HG03025 (cell line): Measurements from ENCODE around the gene CLASP2.

ENCODE experiments used
- ATAC-seq: cut with Tn5 transposase; IDR thresholded peaks from one replicate; pipeline ENCODE4 v1.9.1; 2021; ENCODE audit warnings: mild to moderate bottlenecking, moderate library complexity; ENCODE audit not compliant: unreplicated experiment, low FRiP score

The CLASP2 gene

DNA sequence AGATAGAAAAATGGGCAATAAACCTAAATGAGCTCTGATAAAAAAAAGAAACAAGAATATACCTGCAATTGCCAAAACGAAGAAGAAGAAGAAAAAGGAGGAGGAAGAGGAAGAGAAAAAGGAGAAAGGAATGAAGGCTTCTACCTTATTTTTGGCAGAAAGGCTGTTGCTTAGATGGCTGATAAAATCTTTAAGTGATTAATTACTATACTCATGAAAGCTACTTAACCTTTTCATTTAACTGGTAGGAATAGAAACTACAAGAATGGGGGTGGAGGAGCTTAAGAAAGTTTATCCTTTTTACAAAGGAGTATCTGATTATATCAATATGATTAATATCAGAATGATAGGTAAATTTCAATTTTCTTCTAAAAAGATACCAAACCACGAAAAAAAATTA, 75.2 kb downstream of the CLASP2 start:
- ATAC-seq, result no peak

DNA sequence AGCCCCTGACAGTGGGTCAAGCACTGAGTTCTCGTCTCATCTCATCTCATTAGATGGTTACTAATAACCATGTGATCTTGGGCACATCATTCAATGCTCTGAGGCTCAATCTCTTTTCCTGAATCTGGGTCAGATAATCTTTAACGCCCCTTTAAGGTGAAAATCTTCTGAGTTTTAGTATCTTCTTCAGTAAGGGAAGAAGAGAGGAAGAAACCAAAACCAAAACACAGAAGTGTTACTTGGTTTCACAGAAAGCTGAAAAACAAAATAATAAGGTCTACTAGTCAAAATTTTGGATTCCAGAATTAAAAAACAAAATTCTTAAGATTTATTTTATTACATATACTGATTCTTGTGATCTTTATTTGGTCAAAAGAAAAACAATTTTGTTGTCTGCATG, 78.2 kb downstream of the CLASP2 start:
- ATAC-seq, result no peak

DNA sequence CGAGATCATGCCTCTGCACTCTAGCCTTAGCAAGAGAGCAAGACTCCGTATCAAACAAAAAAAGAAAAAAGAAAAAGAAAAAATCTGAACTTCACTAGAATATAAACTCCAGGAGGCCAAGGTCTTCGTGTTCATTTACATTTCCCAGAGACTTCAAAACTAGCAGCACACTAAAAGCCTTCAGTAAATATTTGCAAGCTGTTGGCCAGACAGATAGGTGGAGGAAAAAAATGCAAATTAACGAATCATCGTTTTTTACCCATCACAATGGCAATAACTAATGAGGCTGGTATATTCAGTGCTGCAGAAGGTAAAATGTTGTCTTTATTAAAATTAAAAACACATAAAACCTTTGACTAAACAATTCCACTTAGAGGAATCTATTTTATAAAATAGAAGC, 80.6 kb downstream of the CLASP2 start:
- no peak for ATAC-seq

DNA sequence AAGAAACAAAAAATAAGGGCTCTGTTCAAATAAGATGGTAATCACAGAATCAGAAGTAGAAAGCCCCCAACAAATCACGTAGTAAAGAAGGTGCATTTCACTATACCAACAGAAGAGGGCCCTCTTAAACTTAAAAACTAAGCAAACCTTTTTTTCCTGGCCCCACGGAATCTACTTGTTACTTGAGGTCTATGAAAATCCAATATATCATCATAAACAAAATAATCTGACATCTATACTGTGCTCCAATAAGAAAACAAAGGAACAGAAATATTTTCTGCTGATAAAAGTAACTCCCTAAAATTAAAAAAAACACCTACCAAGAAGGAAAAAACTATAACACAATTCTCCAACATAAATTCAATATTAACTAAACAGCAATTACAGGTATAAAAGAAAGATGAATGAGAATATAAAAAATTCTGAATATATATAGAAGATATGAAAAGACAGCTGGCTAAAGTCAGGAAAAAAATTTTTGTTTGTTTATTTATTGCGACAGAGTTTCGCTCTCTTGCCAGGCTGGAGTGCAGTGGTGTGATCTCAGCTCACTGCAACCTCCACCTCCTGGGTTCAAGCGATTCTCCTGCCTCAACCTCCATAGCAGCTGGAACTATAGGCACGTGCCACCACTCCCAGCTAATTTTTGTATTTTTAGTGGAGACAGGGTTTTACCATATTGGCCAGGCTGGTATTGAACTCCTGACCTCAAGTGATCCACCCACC, 81.8 kb downstream of the CLASP2 start:
- ATAC-seq, result no peak

DNA sequence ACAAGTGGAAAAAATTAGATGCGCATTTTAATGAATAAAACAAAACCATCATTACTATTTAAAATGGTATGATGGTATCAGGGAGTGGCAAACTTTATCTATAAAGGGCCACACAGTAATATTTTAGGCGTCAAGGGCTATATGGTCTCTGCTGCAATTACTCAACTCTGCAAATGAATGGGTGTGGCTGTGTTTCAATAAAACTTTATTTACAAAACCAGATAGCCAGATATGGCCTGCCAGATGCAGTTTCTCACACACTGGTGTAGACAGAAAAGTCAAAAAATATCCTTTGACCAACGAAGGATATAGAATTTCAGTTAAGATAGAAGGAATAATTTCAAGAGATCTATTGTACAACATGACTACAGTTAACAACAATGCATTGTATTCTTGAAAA, 83.8 kb downstream of the CLASP2 start:
- ATAC-seq, result no peak

DNA sequence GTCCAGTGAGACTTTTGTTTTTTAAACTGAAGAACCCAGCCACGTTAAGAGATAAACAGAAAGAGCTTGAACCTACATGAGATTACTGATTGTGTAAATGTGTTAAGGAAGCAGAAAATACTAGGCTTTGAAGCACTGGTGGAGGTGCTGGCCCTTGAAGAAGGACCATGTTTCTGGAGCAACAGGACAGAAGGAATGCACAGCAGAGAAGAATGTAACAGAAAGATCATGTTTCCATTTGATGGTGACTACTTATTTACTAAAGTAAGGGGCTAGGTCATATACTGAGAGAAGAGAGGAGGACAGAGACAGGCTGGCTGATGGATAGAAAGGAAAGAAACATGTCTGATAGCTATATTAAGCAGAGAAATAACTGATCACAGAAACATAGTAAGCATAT, 88.8 kb downstream of the CLASP2 start:
- ATAC-seq, result no peak

DNA sequence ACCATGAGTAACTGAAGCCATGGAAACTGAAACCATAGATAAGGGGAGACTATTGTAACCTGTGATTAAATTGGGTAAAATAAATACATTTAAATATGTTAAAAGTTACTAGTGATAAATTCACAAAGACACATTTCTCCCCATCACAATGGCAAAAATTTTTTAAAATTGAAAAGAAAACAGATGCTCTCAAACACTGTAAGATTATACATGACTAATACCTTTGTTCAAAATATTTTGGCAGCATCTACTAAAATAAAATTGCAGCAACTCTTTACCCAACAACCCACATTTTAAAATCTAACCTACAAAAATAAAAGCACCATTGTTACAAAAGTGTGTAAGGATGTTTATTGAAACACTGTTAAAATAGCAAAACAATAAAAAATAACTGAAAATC, 93.3 kb downstream of the CLASP2 start:
- no peak for ATAC-seq

DNA sequence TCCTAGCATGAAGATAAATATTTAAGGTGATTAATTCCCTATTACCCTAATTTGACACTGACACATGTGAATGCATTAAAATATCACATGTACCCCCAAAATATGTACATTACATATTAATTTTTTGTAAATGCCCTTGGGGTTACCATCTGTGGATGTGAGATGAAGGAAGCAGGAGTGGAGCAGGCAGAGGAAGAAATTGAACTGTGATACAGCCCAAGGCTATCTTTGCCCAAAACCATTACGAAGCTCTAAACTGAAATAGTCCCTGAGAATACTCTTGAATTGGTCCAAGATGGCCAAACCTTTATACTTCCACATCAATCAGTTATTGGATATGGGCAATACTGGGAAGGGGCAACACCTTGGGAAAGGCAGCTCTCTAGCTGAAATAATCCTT, 105.0 kb downstream of the CLASP2 start:
- ATAC-seq, result no peak

DNA sequence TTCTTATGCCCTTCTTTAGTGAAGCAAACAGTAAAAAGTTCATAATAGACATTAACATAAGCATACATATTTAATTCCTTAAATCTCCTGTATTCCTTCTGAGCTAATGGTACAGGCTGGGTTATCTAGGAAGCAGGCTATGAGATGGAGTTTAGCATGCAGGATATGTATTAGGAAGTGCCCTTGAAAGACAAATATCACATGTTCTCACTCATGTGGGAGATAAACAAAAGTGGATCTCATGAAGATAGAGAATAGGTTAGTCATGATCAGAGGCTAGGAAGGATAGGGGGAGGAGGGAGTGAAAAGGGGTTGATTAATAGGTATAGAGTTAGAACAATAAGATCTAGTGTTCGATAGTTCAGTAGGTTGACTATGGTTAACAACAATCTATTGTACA, 105.4 kb downstream of the CLASP2 start:
- ATAC-seq, result no peak

DNA sequence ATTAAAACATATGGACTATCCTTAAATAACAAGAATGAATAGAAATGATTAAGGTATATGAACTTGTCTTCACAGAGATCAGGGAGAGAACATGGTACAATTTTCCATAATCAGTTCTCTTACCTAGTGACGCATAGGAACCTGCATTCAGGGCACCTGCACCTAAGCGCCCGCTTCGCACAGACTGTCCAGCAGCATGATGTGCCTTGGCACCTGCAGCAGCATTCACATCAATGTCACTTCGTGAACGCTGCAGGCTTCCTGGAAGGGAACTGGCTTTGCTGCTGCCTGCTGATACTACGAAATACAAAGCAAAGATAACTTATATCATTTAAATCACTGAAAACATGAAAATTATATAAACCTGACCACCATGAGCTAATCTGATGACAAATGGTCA, 115.2 kb downstream of the CLASP2 start:
- no peak for ATAC-seq

DNA sequence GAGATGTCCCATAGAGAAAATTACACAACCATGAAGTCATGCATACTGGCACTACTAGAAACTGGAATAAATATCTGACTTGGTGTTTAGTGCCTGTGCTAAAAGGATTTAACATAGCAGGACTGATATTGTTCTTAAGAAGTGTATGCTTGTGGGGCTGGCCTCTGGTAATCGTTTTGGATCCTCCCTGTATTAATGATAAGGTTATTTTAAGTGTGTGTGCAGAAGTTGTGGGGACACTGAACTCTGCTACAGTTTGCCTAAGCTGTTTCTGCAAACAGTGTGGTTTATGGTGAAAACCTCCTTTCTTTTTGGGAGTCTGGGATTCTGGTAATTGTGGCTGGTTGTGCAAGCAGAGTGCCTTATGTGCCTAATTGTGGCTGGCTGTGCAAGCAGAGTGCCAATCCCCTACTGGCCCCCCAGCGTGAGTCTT, 120.8 kb downstream of the CLASP2 start:
- ATAC-seq, result no peak

DNA sequence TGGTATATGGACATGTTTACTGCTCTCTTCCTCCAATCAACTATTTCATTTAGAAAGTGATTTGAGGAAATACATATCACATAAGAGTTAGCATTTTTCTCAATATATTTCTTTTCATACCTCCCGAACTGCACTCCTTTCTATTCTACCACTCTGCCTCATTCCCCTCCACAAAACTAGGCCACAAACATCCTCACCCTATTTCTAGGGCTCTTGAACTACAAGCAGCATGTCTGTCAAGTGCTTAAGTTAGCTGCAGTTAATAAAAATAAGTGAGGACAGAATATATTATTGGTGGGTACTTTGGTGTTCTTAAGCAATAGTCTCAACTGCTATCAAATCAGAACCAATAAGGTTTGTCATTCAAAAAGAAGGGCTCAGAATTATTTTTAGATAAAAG, 125.1 kb downstream of the CLASP2 start:
- no peak for ATAC-seq

DNA sequence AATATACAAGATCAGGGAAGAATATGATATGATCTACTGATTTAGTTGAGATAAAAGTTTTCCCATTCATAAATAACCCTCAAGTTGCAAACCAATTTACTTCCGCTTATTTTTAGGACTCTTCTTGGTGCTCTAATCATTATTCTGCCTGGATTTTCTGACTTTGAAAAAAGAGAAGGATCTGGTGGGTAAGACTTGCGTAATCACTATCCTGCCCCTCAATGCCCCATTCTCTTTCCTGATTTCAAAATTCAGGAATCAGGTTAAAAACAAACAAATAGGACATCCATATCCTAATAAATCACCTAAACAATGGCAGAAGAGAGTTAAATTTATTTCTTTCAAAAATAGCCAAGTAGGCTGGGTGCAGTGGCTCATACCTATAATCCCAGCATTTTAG, 127.5 kb downstream of the CLASP2 start:
- ATAC-seq, result no peak

DNA sequence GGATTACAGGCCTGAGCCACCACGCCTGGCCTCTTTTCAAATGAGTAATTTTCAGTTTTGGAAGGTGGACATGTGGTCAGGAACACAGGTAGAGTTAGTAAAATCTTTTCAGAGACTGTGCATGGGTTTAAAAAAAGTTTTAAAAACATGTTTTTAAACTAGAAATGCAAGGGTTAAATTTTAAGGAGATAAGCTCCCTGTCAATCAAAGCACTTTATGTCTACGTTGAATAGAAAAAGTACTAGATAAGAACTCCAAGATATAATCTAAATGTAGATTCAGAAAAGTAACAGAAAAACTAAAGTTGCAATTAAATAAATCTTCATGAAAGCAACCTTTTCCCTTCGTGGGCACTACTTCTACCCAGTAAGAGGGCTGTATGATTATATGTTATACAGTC, 131.7 kb downstream of the CLASP2 start:
- no peak for ATAC-seq

DNA sequence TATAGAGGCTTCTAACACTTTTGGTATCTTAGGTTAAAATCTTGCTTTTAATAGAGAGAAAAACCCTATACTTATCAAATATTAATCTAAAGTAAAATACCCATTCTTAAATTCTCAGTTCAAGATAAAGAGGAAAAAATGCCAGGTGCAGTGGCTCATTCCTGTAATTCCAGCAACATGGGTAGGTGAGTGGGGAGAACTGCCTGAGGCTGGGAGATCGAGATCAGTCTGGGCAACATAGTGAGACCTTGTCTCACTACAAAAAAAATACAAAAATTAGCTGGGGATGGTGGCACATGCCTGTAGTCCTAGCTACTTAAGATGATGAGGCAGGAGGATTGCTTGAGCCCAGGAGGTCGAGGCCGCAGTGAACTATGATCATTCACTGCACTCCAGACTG, 135.8 kb downstream of the CLASP2 start:
- ATAC-seq, result no peak

DNA sequence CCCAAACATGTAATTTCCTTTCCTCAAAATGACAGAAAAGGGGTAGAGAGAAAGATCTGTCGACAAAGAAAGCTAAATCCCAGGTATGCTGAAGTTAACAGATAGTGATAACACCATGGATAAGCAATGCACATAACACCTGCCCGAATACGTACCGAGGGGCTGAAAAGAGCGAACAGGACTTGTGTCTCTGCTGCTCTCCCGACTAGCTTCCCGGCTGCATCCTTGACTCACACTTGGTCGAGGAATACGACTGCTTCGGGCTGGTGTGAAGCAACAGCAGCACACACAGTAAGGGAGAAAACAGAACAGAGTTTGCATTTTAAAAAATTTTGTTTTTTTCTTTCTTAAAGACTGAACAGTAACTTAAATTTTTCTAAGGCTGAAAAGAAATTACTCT, 136.4 kb downstream of the CLASP2 start:
- no peak for ATAC-seq

DNA sequence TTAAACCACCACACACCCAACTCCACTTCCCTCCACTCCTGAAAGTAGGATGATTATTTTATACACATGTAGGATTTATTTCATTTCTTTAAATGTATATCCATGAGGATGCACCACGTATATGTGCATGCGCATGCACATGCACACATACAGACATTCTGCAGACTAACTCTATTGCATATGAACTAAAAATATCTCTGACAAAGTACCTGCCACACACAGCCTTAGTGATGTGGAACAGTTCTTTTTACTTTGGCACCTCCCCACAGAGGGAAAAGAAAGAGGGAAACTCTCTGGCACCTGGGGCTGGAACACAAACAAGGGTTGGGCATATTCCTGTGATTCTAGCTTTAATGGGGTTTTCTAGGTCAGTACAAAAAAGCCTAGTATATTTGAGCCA, 138.2 kb downstream of the CLASP2 start:
- ATAC-seq, result no peak

DNA sequence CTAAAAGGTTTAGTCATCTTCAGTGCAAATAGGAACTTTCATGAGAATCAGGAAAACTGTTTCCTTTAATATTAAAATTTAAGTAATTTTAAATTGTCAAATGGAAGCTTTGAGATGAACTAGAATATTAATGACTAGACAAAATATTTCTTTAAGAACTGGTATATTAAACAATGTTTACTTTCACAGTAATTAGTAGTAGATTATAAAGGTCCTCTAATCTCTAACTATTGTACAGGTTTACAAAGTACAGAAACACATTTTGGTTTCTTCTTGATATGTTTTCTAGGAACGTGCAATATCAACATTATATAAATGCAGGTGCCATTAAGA, 138.9 kb downstream of the CLASP2 start:
- ATAC-seq, result no peak

DNA sequence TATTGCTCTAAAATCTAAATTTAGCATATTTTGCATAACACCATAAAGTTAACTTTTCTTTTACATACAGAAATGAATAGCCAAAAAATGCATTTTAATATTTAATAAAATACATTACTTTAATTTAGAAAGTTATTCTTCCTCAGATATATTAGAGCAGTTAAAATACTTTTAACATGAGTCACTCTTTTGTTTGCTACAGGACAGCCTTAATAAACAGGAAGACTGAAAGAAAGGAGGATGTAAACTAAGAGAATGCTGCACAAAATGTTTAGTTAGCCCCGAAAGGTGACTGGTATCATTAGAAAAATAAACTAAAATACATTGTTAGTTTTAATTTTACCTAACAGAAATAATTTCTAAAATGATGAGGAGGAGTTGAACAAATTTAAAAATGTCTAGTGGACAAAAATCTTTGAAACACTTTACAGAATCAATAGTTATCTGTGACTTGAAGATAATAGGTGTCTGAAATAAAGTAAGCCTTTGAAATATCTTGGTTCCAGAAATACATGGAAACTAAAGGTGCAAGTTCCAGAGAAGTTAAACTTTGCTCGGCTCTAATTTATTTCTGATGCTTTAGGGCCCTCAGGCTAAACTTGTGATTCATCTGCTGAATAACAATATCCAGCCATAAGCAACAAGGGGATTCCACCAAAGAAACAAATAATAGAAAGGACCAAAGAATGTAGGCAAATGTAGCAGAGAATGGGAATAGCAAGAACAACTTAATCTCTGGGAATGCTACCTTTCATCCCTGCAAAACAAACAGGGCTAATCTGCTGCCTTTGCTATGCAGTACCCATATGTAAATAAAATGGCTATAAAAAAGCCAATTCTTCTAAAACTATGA, 139.5 kb downstream of the CLASP2 start:
- no peak for ATAC-seq

DNA sequence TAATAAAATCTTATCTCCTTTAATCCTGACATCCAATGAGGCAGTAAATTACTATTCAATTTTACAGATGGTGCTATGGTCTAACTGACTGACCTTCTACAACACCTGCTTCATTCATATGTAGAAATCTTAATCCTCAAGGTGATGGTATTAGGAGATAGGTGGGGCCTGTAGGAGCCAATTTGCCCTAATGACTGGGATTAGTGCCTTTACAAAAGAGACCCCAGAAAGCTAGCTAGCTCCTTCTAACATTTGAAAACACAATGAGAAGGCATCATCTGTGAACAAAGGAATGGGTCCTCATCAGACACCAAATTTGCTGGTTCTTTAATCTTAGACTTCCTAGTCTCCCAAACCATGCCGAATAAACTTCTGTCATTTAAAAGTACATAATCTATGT, 140.5 kb downstream of the CLASP2 start:
- no peak for ATAC-seq

DNA sequence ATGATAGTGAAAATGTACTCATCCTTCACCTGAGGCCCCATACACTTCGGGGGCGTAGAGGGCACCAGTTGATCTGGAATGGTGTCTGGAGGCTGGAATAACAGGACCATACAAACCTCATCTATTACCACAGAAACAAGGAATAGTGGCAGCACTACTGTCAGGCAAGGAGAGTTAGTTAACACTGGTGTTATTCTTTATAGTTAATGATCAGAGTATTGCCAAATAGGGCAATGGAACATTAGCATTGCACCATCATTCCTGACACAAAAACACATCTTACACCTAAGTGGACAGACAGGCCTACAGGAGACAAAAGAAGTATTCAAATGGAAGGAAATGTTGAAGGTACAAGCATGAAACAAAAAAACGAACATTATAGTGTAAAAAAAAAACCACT, 140.9 kb downstream of the CLASP2 start:
- ATAC-seq, result no peak

DNA sequence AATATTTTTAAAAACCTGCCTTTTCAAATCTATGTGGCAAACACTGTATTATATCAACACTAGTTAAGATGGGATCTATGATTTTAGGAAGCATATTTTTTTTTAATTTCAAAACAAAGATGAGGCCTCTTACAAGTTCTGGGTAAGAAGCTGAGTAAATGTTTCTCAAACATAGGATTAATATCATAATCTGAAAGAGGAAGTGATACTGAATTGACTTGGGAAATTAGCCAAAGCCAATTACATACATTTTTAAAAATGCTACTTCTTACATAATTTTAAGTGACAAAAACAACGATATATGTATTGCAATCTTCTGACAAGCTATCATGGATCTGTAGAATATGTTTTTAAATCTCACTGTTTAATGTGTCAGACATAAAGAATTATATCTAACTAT, 142.7 kb downstream of the CLASP2 start:
- ATAC-seq, result no peak
